Lung (tissue), 12 donors: ENCODE data around the gene TNNT3. TPM values are rescaled to one million over a fixed set of nuclear protein-coding genes. Genes with fewer than 3 reads are reported as not detected.

Experiments used
- ATAC-seq: fragments of 200-7000 bp; cut with Tn5 transposase; one replicate; pipeline ENCODE4 v1.9.1; 2020; ENCODE audit warnings: moderate number of reproducible peaks; ENCODE audit not compliant: insufficient read depth, low FRiP score
- DNase-seq, 3 donors: peaks; one replicate each; pipeline ENCODE4 v3.0.0-alpha.2; 2013 to 2017
- H3K27ac ChIP-seq, 2 donors: one replicate each; pipeline ENCODE4 v1.5.1; 2013; ENCODE audit warnings: mild to moderate bottlenecking in 2 of 2, moderate library complexity in 2 of 2, control low read depth in 1 of 2, inconsistent platforms in 1 of 2, low read depth in 1 of 2, low read length in 1 of 2
- H3K27me3 ChIP-seq, 3 donors: one replicate each; pipeline ENCODE4 v1.5.1; 2013; ENCODE audit warnings: low read length in 2 of 3; ENCODE audit not compliant: control insufficient read depth in 3 of 3, insufficient read depth in 3 of 3
- H3K36me3 ChIP-seq, 4 donors: one replicate each; pipeline ENCODE4 v1.5.1; 2013; ENCODE audit warnings: low read length in 4 of 4, mild to moderate bottlenecking in 1 of 4, moderate library complexity in 1 of 4; ENCODE audit not compliant: control insufficient read depth in 4 of 4, insufficient read depth in 4 of 4
- H3K4me1 ChIP-seq, 5 donors: one replicate each; pipeline ENCODE4 v1.5.1; 2013; ENCODE audit warnings: low read length in 5 of 5, mild to moderate bottlenecking in 2 of 5, moderate library complexity in 1 of 5; ENCODE audit not compliant: control insufficient read depth in 5 of 5, insufficient read depth in 5 of 5
- H3K4me3 ChIP-seq: one replicate; pipeline ENCODE4 v1.5.1; 2013; ENCODE audit warnings: mild to moderate bottlenecking, control low read depth, moderate library complexity
- H3K9ac ChIP-seq, 2 donors: one replicate each; pipeline ENCODE4 v1.5.1; 2013; ENCODE audit warnings: low read length in 2 of 2, control low read depth in 1 of 2; ENCODE audit not compliant: insufficient read depth in 1 of 2
- H3K9me3 ChIP-seq, 4 donors: one replicate each; pipeline ENCODE4 v1.5.1; 2013; ENCODE audit warnings: low read length in 3 of 4, mild to moderate bottlenecking in 1 of 4, moderate library complexity in 1 of 4; ENCODE audit not compliant: control insufficient read depth in 4 of 4, insufficient read depth in 3 of 4
- WGBS, 2 donors: extraction: QIAGEN DNeasy Blood & Tissue Kit; methylation state at CpG; one replicate each; pipeline ENCODE4 v1.1.7; 2013; 5-methylcytosine and 5-hydroxymethylcytosine counted together
- polyA plus RNA-seq, 2 donors: library from polyadenylated mRNA; stranded (reverse); fragments of 200-250 nt; gene quantifications; one replicate each; pipeline ENCODE4 v1.2.1, GENCODE V29; 2013
- total RNA-seq, 2 donors: library from RNA; depleted of rRNA in 1 of 2; stranded (reverse); fragments of >200 nt in 1 of 2; gene quantifications; one replicate each; pipeline ENCODE4 v1.2.1, GENCODE V29; 2014 to 2021
- TF ChIP-seq, protein P1 (sequence below): IDR thresholded peaks from 2 replicates; pipeline ENCODE4 v1.5.1; 2012; ENCODE audit warnings: mild to moderate bottlenecking; ENCODE audit errors: control extremely low read depth, extremely low read depth
- donor health status: control.
- donor health status: control.
- donor health status: Bipolar disorder and iron deficiency.
- donor health status: healthy.
- donor health status: DM: yes; HTN: yes; CAD: no.

Gene TNNT3
- total and polyA plus RNA-seq, 4 donors: 1.6 to 8.0 (median 5.1) TPM

DNA sequence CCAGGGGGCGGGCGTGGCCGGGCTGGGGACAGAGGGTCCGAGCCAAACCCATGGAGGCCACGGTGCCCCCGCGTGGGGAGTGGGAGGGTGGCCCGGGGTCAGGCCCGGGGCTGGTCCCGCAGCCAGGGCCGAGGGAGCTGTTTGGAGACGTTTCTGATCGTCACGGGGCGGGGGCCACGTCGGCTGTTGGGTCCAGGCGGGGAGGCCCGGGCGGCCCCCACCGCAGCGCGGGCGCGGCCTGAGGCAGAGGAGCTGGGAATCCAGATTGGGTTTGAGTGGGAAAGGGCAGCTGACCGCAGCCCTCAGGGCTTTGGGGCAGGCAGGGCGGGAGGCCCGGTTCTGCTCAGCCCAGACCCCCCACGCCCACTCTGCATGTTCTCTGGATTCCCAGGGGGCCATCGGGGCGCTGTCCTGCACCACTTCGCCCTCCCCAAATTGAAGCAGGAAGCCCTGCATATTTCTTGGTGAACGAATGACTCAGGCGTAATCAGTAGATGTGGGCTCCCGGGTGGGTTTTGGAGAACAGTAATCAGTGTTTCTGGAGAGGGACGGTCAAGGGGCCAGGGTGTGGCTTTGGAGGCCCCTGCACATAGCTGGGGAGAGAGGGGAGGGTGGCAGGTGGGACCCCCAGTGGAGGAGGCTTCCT lies 28.2 kb downstream of the TNNT3 start:
- WGBS, 2 donors: no CpG with 5 or more reads among the region's 36 CpGs
- ATAC-seq (peak; percentile 58), DNase-seq (no peak)
- Histone ChIP-seq H3K4me1 (no peaks in the 10 kb centered on the region), H3K4me3 (no peak overlapping the region), H3K9ac (no peak overlapping the region), H3K9me3 (no peaks in the 10 kb centered on the region), H3K27me3 (no peaks in the 10 kb centered on the region), H3K36me3 (no peaks in the 10 kb centered on the region), H3K27ac (no peak overlapping the region)
- TF ChIP-seq, protein P1, sequence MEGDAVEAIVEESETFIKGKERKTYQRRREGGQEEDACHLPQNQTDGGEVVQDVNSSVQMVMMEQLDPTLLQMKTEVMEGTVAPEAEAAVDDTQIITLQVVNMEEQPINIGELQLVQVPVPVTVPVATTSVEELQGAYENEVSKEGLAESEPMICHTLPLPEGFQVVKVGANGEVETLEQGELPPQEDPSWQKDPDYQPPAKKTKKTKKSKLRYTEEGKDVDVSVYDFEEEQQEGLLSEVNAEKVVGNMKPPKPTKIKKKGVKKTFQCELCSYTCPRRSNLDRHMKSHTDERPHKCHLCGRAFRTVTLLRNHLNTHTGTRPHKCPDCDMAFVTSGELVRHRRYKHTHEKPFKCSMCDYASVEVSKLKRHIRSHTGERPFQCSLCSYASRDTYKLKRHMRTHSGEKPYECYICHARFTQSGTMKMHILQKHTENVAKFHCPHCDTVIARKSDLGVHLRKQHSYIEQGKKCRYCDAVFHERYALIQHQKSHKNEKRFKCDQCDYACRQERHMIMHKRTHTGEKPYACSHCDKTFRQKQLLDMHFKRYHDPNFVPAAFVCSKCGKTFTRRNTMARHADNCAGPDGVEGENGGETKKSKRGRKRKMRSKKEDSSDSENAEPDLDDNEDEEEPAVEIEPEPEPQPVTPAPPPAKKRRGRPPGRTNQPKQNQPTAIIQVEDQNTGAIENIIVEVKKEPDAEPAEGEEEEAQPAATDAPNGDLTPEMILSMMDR: no peak

DNA sequence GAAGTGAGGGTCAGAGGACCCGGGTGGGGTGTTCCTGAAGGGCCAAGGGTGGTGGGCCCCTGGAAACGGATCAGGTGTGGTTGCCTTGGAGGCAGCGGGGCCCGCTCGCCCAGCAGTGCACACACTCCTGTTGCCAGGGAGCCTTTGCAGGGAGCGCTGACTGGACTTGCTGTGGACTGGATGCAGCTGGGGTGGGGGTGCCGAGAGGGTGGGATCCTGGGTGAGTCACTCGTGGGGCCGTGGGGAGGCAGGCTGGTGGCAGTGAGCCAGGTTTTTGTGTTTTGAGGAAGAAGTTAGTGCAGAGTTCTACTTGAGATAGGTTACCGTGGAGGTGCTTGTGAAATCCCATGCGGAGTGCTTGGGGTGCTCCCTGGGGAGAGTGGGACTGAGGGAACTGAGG lies 28.9 kb downstream of the TNNT3 start:
- no CpG with 5 or more reads among the region's 11 CpGs for WGBS, 2 donors
- DNase-seq: no peak

DNA sequence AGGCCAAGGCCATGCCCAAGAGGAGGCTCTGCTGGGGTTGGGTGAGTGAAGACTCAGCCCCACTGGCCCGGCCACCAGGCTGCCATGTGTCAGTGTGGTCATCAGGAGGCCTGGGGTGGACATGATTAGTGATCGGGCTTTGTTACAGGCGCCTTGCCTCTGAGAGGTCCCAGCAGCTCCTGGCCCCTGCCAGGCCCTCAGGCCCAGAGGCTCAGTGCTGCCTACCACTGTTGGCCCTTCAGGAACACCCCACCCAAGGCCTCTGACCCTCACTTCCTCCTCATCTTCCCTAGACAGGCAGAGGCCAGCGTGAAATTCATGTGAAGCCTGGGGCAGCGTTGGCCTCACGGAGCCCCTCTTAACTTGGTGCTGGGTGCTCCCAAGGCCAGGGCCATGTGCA lies 29.8 kb downstream of the TNNT3 start:
- Histone ChIP-seq H3K36me3 (no peaks in the 10 kb centered on the region), H3K27ac (no peak overlapping the region), H3K4me1 (no peaks in the 10 kb centered on the region), H3K9ac (no peak overlapping the region), H3K4me3 (no peak overlapping the region), H3K9me3 (no peaks in the 10 kb centered on the region), H3K27me3 (no peaks in the 10 kb centered on the region)
- WGBS, 2 donors: no CpG with 5 or more reads among the region's 6 CpGs
- DNase-seq: no peak
- no peak for ATAC-seq
- TF ChIP-seq, protein P1: no peak

More for the DNA sequence above, 28.9 kb downstream of the TNNT3 start:
- no peaks in the 10 kb centered on the region for H3K9me3 ChIP-seq
- TF ChIP-seq, protein P1: no peak
- H3K27ac ChIP-seq: no peak overlapping the region
- H3K4me3 ChIP-seq: no peak overlapping the region
- no peak for ATAC-seq
- H3K9ac ChIP-seq: no peak overlapping the region
- no peaks in the 10 kb centered on the region for H3K27me3 ChIP-seq
- H3K4me1 ChIP-seq: no peaks in the 10 kb centered on the region
- no peaks in the 10 kb centered on the region for H3K36me3 ChIP-seq

DNA sequence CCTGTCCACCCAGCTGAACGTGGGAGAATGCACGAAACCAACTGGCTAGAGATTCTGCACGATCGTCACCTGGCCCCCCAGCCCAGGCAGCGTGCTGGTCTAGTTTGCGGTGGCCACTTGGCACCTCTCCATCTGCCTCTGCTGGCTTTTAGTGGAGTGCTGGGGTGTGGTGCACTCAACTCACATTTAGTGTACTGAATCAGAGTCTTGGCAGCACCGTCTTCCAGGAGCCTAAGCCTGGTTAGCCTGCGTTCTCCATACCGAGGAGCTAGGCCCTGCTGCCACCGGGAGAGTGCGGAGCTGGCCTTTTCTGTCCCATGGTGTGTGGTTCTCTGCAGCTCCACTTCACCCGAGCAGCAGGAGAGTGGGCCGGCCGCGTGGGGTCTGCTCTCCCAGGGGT lies 30.4 kb downstream of the TNNT3 start:
- TF ChIP-seq, protein P1: no peak
- Histone ChIP-seq H3K4me1 (no peaks in the 10 kb centered on the region), H3K9me3 (no peaks in the 10 kb centered on the region), H3K9ac (no peak overlapping the region), H3K27me3 (no peaks in the 10 kb centered on the region), H3K36me3 (no peaks in the 10 kb centered on the region), H3K4me3 (no peak overlapping the region), H3K27ac (no peak overlapping the region)
- DNase-seq: no peak
- ATAC-seq: no peak
- no CpG with 5 or more reads among the region's 15 CpGs for WGBS, 2 donors
